ENCODE measurements around the gene SPATA7.

SPATA7 gene

GRCh38 chr14:88417594-88417993, 32.1 kb downstream of the SPATA7 start:
- DNase-seq (ENCODE audit: low spot score): no peak

DNA sequence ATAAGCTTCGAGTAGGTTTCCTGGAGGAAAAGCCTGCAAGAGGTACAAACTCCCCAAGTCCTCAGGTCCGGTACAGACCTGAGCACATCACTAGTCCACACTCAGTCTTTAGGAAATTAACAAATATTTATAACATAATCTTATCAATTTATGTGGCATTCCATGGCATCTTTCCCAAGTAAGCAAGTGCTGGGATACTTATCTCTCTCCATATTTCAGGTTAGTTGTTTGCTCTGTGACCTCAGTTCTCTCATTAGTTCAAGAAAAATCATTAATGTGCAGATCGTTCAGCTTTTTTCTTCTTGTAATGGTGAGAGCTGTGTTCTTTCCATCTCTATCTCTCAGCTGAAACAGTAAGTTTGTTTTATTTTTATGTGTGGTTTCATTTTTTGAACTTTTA, 34.7 kb downstream of the SPATA7 start:
- no peak for DNase-seq (ENCODE audit: low spot score)

- DNase-seq (ENCODE audit: low spot score): no peak
These were observed 35.8 kb downstream of the SPATA7 start for GRCh38 chr14:88421286-88421685.

- no peak for DNase-seq (ENCODE audit: low spot score)
These were observed 36.6 kb downstream of the SPATA7 start for GRCh38 chr14:88422047-88422446.

DNA sequence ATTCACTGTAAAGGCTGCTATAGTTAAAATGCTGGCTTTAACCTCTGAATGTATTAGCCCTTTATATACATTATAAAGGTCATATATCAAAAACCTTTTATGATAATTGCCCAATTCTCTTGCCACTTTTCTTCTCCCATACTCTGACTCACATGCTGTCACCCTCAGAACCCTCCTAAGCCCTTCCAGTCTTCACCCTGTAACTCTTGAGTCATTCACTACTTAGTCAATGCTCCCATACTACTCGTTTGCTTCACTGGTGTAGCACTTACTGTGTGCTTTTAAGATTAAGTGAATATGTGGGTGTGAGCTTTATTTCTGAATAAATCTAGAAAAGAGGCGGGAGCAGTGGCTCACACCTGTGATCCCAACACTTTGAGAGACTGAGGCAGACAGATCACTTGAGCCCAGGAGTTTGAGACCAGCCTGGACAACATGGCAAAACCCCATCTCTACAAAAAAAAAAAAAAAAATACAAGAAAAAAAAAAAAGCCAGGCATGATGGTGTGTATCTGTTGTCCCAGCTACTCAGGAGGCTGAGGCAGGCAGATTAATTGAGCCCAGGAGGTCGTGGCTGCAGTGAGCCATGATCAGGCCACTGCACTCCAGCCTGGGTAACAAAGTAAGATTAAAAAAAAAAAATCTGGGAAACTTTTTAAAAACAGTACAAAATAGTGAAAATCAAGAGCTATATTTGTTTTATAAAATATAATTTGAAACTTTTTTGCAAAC, 37.6 kb downstream of the SPATA7 start:
- DNase-seq (ENCODE audit: low spot score): no peak

- no peak for DNase-seq (ENCODE audit: low spot score)
These were observed 39.1 kb downstream of the SPATA7 start for GRCh38 chr14:88424573-88424972.

DNA sequence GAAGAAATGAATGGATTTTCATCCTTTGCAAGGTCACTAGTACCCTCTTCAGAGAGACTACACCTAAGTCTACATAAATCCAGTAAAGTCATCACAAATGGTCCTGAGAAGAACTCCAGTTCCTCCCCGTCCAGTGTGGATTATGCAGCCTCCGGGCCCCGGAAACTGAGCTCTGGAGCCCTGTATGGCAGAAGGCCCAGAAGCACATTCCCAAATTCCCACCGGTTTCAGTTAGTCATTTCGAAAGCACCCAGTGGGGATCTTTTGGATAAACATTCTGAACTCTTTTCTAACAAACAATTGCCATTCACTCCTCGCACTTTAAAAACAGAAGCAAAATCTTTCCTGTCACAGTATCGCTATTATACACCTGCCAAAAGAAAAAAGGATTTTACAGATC, 40.8 kb downstream of the SPATA7 start:
- DNase-seq (ENCODE audit: low spot score): no peak

DNA sequence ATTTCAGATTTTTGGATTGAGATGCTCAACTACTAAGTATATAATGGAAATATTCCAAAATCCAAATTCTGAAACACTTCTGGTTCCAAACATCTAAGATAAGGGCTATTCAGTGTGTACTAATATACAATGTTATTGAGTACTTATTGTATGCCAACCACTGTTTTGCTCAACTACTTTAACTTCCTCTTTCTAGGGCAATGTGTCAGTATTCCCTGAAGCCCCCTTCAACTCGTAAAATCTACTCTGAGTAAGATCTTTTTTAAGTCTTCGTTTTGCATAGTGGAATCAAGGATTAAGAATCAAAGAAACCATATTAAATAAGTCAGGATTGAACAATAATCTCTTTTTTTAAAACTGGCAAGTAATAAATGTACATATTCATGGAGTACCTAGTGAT, 45.5 kb downstream of the SPATA7 start:
- DNase-seq (ENCODE audit: low spot score): no peak

DNA sequence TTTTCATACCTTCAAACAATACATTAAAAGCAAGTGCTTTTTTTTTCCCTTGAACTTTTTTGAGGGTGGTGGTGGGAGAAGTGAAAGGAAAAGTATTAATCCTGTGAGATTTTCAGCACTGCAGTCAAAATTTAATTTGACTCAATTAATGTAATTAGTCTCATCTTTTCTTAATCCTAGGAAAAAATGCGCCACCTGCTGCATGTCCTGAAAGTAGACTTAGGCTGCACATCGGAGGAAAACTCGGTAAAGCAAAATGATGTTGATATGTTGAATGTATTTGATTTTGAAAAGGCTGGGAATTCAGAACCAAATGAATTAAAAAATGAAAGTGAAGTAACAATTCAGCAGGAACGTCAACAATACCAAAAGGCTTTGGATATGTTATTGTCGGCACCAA, 52.2 kb downstream of the SPATA7 start:
- no peak for DNase-seq (ENCODE audit: low spot score)

GRCh38 chr14:88439088-88439487, 53.6 kb downstream of the SPATA7 start:
- DNase-seq (ENCODE audit: low spot score): no peak

- no peak for DNase-seq (ENCODE audit: low spot score)
These were observed 66.8 kb downstream of the SPATA7 start for GRCh38 chr14:88452231-88452630.

DNA sequence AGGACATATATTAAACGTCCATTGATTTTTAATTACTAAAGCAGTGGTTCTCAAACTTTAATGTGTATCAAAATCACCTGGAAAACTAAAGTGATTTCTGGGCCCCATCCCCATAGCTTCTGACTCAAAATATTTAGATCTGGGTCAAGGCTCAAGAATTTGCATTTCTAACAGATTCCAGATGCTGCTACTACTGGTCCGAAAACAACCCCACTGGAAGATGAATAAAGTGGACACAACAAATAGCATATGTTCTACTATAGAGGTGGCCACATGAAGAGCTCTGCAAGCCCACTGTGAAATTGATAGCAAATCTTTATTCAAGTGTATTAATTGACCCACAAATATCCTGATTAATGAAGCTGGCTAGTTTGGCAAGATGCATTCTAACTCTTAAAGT, 69.4 kb downstream of the SPATA7 start:
- DNase-seq (ENCODE audit: low spot score): no peak

DNA sequence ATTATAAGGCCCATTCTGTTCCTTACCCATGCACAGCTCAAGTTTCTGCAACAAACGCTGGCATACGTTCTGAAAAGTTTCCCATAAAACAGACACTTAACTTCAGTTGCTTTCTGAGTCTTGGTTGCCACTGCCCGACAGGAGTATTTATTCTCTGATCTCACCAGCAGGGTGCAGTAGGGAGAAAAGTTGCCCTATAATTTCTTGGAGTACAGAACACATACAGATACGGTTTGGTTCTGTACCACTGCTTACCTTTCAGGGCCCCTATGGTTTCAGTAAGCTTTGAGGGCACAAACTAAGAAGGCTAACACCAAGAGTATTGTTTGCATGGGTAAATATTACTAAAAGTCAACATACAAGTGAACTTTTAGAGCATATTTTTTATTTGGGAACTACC, 77.9 kb downstream of the SPATA7 start:
- DNase-seq (ENCODE audit: low spot score): no peak

- DNase-seq (ENCODE audit: low spot score): no peak
These were observed 82.9 kb downstream of the SPATA7 start for GRCh38 chr14:88468406-88468805.

GRCh38 chr14:88470542-88471440, 85.3 kb downstream of the SPATA7 start:
- no peak for DNase-seq (ENCODE audit: low spot score)

GRCh38 chr14:88473791-88474190, 88.3 kb downstream of the SPATA7 start:
- DNase-seq (ENCODE audit: low spot score): no peak

GRCh38 chr14:88476214-88476774, 90.8 kb downstream of the SPATA7 start:
- DNase-seq (ENCODE audit: low spot score): no peak

DNA sequence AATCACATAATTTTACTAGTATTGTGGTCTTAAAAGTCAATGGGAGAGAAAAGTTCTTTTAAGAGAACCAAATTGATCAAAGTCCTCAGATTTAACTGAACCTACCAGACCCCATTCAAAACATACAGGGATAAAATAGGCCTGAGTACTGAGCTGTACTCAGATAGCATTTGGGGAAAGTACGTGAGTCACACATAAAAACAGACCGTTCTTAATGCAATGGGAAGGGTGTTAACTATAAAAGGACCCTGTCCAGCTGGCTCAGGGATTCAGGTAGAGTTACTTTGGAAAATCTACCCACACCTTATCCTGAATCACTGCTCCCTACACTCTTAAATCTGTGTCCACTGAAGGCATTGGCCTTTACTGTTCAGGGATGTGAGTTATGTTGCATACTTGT, 91.4 kb downstream of the SPATA7 start:
- DNase-seq (ENCODE audit: low spot score): no peak

DNA sequence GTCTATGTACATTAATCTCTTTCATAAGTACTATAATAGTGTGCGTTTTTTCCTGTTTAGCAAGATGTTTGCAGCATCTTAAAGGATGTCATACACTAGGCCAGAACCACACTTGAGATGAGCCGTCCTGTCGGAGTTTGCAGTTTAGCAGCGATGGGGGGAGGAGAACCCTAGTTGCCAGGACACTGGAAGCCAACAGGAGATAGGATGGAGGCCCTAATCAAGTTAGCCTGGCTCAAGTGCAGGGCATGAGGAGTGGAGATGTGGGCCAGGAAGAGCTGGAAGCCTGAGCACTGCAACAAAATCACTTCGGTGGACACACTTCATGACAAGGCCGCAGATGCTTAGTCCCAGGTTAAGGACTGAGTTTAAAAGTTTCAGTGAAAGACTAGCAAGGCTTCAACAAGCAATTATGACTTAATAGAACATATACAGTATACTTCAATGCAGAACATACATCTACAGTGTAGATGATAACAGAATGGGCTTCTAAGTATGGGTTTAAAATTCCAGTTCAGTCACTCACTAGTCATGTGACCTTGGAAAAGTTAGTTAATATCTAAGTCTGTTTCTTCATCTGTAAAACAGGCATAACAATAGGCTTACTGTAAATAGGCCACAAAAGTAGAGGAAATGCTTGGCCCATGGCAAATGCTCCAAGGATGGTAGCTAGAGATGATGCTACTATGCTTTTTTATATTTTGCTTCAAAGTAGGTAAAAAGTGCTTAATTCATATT, 92.2 kb downstream of the SPATA7 start:
- no peak for DNase-seq (ENCODE audit: low spot score)

DNA sequence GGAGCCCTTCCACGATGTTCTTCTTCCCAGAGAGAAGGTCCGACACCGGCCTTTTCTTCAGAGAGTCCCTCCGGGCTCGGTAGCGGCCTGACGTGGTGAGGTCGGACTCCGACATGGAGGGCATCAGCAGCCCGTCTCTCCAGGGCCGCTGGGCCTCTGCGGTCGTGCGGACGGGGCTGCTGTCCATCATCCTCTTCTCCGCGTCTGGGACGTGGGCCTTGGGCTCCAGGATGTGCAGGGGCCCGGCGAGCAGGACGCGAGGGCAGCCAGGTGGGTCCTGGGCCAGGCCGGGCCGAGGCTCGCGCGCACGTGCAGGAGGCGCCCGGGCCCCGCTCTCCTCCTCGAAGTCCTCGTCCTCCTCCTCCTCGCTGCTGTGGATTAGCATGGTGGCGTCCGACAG, 93.5 kb downstream of the SPATA7 start:
- DNase-seq (ENCODE audit: low spot score): no peak

GRCh38 chr14:88479574-88479987, 94.1 kb downstream of the SPATA7 start:
- DNase-seq (ENCODE audit: low spot score): no peak

DNA sequence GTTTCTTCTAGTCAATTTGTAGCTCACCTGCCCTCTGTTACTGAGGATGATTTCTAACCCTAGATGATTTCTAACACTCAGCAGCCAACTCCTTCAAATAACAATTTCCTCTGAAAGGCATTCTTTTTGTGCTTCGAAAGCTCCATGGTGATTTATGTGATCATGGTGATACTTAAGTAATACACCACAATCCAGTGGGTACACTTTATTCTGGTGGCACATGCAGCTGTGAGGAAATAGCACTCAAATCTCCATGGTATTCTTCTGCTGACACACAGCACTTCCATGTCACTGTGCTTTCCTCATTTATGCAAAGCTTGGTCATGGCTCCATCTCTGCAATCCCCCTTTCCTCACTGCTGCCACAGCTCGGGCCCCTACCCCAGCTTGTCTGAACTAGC, 95.6 kb downstream of the SPATA7 start:
- no peak for DNase-seq (ENCODE audit: low spot score)

Data from CD4-positive, alpha-beta T cell treated with Interleukin-2 at 100 ng/mL for 4 hours (primary cell).